NCI-H345 (cell line): ENCODE measurements around the gene EPB41L4B.
"Not testable (repeated sequence)": the region's sequence is repeated elsewhere in the genome, so short reads cannot be mapped to it uniquely, and the experiment has no call there.

Experiments used
- DNase-seq: peaks from one replicate; lab custom pipeline; 2025; lab: John Stamatoyannopoulos, UW

EPB41L4B gene

GRCh38 chr9:109297899-109298298, 23.0 kb downstream of the EPB41L4B start:
- no peak for DNase-seq

- no peak for DNase-seq
Observed at GRCh38 chr9:109295221-109296130, 25.4 kb downstream of the EPB41L4B start.

GRCh38 chr9:109290385-109290784, 30.5 kb downstream of the EPB41L4B start:
- no peak for DNase-seq

GRCh38 chr9:109289931-109290330, 30.9 kb downstream of the EPB41L4B start:
- DNase-seq = peak; percentile 33

- no peak for DNase-seq
Observed at GRCh38 chr9:109289186-109289585, 31.7 kb downstream of the EPB41L4B start.

- no peak for DNase-seq
Observed at GRCh38 chr9:109286981-109287380, 33.9 kb downstream of the EPB41L4B start.

- DNase-seq = no peak
Observed at GRCh38 chr9:109286571-109286977, 34.3 kb downstream of the EPB41L4B start.

GRCh38 chr9:109283672-109284071, 37.2 kb downstream of the EPB41L4B start:
- not testable (repeated sequence) for DNase-seq

GRCh38 chr9:109283012-109283411, 37.8 kb downstream of the EPB41L4B start:
- no peak for DNase-seq

GRCh38 chr9:109282302-109282701, 38.6 kb downstream of the EPB41L4B start:
- DNase-seq = no peak

GRCh38 chr9:109281518-109281917, 39.3 kb downstream of the EPB41L4B start:
- DNase-seq = no peak

GRCh38 chr9:109278848-109279247, 42.0 kb downstream of the EPB41L4B start:
- no peak for DNase-seq

GRCh38 chr9:109278216-109278615, 42.6 kb downstream of the EPB41L4B start:
- DNase-seq = no peak

GRCh38 chr9:109277451-109277850, 43.4 kb downstream of the EPB41L4B start:
- DNase-seq = no peak

- no peak for DNase-seq
Observed at GRCh38 chr9:109276469-109277440, 44.1 kb downstream of the EPB41L4B start.

GRCh38 chr9:109274884-109275730, 45.8 kb downstream of the EPB41L4B start:
- DNase-seq = peak; percentile 37

- DNase-seq = no peak
Observed at GRCh38 chr9:109273869-109274268, 47.0 kb downstream of the EPB41L4B start.

GRCh38 chr9:109272745-109273144, 48.1 kb downstream of the EPB41L4B start:
- DNase-seq = no peak

GRCh38 chr9:109272045-109272444, 48.8 kb downstream of the EPB41L4B start:
- no peak for DNase-seq

- DNase-seq = no peak
Observed at GRCh38 chr9:109270971-109271925, 49.6 kb downstream of the EPB41L4B start.
